Mesenchymal stem cell (in vitro differentiated cells and primary cell): ENCODE data around the gene CLIC4.
"Not testable (repeated sequence)": the region's sequence is repeated elsewhere in the genome, so short reads cannot be mapped to it uniquely, and the experiment has no call there.

Source experiments
- DNase-seq: peaks from one replicate; pipeline ENCODE4 v3.0.0-alpha.2; 2013
- H2AFZ ChIP-seq: one replicate; pipeline ENCODE4 v1.6.1; 2013; ENCODE audit warnings: low read depth, mild to moderate bottlenecking, control low read depth, inconsistent platforms, low read length, moderate library complexity
- H2AK5ac ChIP-seq: 2 replicates; pipeline ENCODE4 v1.6.1; 2013; ENCODE audit warnings: low read length, moderate library complexity, mild to moderate bottlenecking, inconsistent platforms; ENCODE audit not compliant: severe bottlenecking
- H2BK120ac ChIP-seq: one replicate; pipeline ENCODE4 v1.6.1; 2013; ENCODE audit warnings: low read depth, mild to moderate bottlenecking, inconsistent platforms, low read length, moderate library complexity
- H2BK12ac ChIP-seq, 2 experiments: one replicate each; pipeline ENCODE4 v1.6.1; 2013; ENCODE audit warnings: inconsistent platforms in 2 of 2, low read length in 2 of 2, mild to moderate bottlenecking in 2 of 2, moderate library complexity in 2 of 2, control low read depth in 1 of 2
- H2BK15ac ChIP-seq: one replicate; pipeline ENCODE4 v1.6.1; 2013; ENCODE audit warnings: mild to moderate bottlenecking, low read depth, inconsistent platforms; ENCODE audit not compliant: poor library complexity, severe bottlenecking
- H2BK5ac ChIP-seq: 2 replicates; pipeline ENCODE4 v1.6.1; 2013; ENCODE audit warnings: low read depth, mild to moderate bottlenecking, low read length, control low read depth, inconsistent platforms; ENCODE audit not compliant: poor library complexity, severe bottlenecking
- H3K14ac ChIP-seq, 2 experiments: one replicate each; pipeline ENCODE4 v1.6.1; 2013; ENCODE audit warnings: inconsistent platforms in 2 of 2, low read length in 2 of 2, control low read depth in 1 of 2, mild to moderate bottlenecking in 1 of 2, moderate library complexity in 1 of 2
- H3K18ac ChIP-seq, 2 experiments: one replicate each; pipeline ENCODE4 v1.6.1; 2013; ENCODE audit warnings: inconsistent platforms in 2 of 2, low read length in 2 of 2, control low read depth in 1 of 2, low read depth in 1 of 2, mild to moderate bottlenecking in 1 of 2
- H3K23ac ChIP-seq, 2 experiments: one replicate each; pipeline ENCODE4 v1.6.1; 2013; ENCODE audit warnings: inconsistent platforms in 2 of 2, low read length in 2 of 2, mild to moderate bottlenecking in 2 of 2, moderate library complexity in 2 of 2, control low read depth in 1 of 2
- H3K27ac ChIP-seq: 2 replicates; pipeline ENCODE4 v1.5.1; 2013; ENCODE audit warnings: mild to moderate bottlenecking, moderate library complexity, low read length, control low read depth, inconsistent platforms; ENCODE audit not compliant: poor library complexity, severe bottlenecking
- H3K27me3 ChIP-seq, 2 experiments: 2 replicates each; pipeline versions ENCODE4 v1.6.1 to v1.7.0; 2013; ENCODE audit warnings: low read length in 2 of 2, mild to moderate bottlenecking in 2 of 2, moderate library complexity in 2 of 2, control low read depth in 1 of 2, inconsistent platforms in 1 of 2; ENCODE audit not compliant: control insufficient read depth in 1 of 2, insufficient read depth in 1 of 2
- H3K36me3 ChIP-seq, 2 experiments: 2 replicates each; pipeline versions ENCODE4 v1.6.1 to v1.7.0; 2013; ENCODE audit warnings: low read length in 2 of 2, control low read depth in 1 of 2, inconsistent platforms in 1 of 2, low read depth in 1 of 2, mild to moderate bottlenecking in 1 of 2; ENCODE audit not compliant: insufficient read depth in 2 of 2, control insufficient read depth in 1 of 2
- H3K4ac ChIP-seq, 2 experiments: one replicate each; pipeline ENCODE4 v1.6.1; 2013; ENCODE audit warnings: inconsistent platforms in 2 of 2, low read length in 2 of 2, mild to moderate bottlenecking in 2 of 2, moderate library complexity in 2 of 2, control low read depth in 1 of 2, low read depth in 1 of 2
- H3K4me1 ChIP-seq: 2 replicates; pipeline ENCODE4 v1.6.1; 2013; ENCODE audit warnings: low read depth, low read length, control low read depth; ENCODE audit not compliant: control insufficient read depth, insufficient read depth
- H3K4me2 ChIP-seq: 2 replicates; pipeline ENCODE4 v1.6.1; 2013; ENCODE audit warnings: low read length, mild to moderate bottlenecking, inconsistent platforms; ENCODE audit not compliant: poor library complexity, severe bottlenecking
- H3K4me3 ChIP-seq, 2 experiments: 2 replicates each; pipeline versions ENCODE4 v1.5.1 to v1.7.0; 2013; ENCODE audit warnings: low read length in 2 of 2, mild to moderate bottlenecking in 2 of 2, control low read depth in 1 of 2, low read depth in 1 of 2; ENCODE audit not compliant: insufficient read depth in 1 of 2
- H3K79me1 ChIP-seq: replicated peaks from 2 replicates; pipeline ENCODE4 v1.6.1; 2013; ENCODE audit warnings: mild to moderate bottlenecking, control low read depth, low read length, inconsistent platforms; ENCODE audit not compliant: poor library complexity, severe bottlenecking
- H3K9ac ChIP-seq: 2 replicates; pipeline ENCODE4 v1.7.0; 2013; ENCODE audit warnings: mild to moderate bottlenecking, low read length, moderate library complexity
- H3K9me3 ChIP-seq: 2 replicates; pipeline ENCODE4 v1.7.0; 2013; ENCODE audit warnings: mild to moderate bottlenecking, low read length; ENCODE audit not compliant: control insufficient read depth
- H4K8ac ChIP-seq: one replicate; pipeline ENCODE4 v1.6.1; 2013; ENCODE audit warnings: inconsistent platforms, mild to moderate bottlenecking, low read length, moderate library complexity
- H4K91ac ChIP-seq: one replicate; pipeline ENCODE4 v1.6.1; 2013; ENCODE audit warnings: mild to moderate bottlenecking, low read length, inconsistent platforms
- WGBS: methylation state at CpG from one replicate; pipeline ENCODE4 v1.1.7; 2013; ENCODE audit warnings: mixed read lengths; 5-methylcytosine and 5-hydroxymethylcytosine counted together

Gene CLIC4

DNA sequence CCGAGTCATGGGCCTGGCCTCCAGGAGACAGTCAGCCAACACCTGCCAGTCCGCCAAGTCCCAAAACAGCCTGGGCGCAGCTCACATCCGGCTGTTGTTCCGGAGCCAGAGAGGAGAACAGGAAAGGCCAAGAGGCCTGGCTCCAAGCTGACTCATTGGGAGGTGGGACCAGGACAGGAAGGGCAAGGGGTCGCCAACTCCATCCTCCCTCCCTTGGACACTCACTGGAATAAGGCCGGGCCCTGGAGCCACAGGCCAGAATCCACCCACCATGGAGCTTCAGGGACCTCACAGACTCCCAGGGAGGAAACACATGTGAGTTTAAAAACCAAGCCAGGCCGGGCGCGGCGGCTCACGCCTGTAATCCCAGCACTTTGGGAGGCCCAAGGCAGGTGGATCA is 25.1 kb upstream of the CLIC4 start:
- Histone ChIP-seq H3K9me3 (no peaks in the 10 kb centered on the region), H2BK15ac (peak overlapping the region; percentile 92), H3K27ac (no peak overlapping the region), H4K91ac (peak overlapping the region; percentile 90), H3K4me1 (peaks cover 15% of the 10 kb centered on the region), H3K18ac (peak overlapping the region; percentile 87 to 90), H3K4me3 (no peak overlapping the region), H3K9ac (peak overlapping the region; percentile 27), H3K27me3 (no peaks in the 10 kb centered on the region), H2BK12ac (peak overlapping the region; percentile 9 to 26), H3K23ac (no peak overlapping the region), H2BK120ac (no peak overlapping the region), H3K79me1 (no peaks in the 10 kb centered on the region), H3K4me2 (no peak overlapping the region), H3K36me3 (no peaks in the 10 kb centered on the region), H2AK5ac (peak overlapping the region; percentile 21), H4K8ac (peak overlapping the region; percentile 90), H3K4ac (peak overlapping the region in 1 of 2 experiments; percentile 79), H2AFZ (no peak overlapping the region), H3K14ac (no peak overlapping the region), H2BK5ac (no peak overlapping the region)
- WGBS, result 27% methylated on average over 12 of the region's 12 CpGs
- peak; percentile 71 for DNase-seq

DNA sequence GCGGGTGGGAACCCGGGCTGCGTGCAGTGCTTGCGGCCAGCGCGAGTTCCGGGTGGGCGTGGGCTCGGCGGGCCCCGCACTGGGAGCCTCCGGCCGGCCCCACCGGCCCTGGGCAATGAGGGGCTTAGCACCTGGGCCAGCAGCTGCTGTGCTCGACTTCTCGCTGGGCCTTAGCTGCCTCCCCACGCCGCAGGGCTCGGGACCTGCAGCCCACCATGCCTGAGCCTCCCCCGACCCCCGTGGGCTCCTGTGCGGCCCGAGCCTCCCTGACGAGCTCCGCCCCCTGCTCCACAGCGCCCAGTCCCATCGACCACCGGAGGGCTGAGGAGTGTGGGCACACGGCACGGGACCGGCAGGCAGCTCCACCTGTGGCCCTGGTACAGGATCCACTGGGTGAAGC is 23.7 kb upstream of the CLIC4 start:
- H3K9ac ChIP-seq, result no peak overlapping the region
- H3K27me3 ChIP-seq, result no peaks in the 10 kb centered on the region
- H3K18ac ChIP-seq, result peak overlapping the region; percentile 12 to 61
- no peak overlapping the region for H2BK15ac ChIP-seq
- peak overlapping the region; percentile 18 to 58 for H3K4ac ChIP-seq
- no peak overlapping the region for H4K8ac ChIP-seq
- H3K36me3 ChIP-seq, result no peaks in the 10 kb centered on the region
- no peak overlapping the region for H3K4me2 ChIP-seq
- no peak for DNase-seq
- no peaks in the 10 kb centered on the region for H3K79me1 ChIP-seq
- H4K91ac ChIP-seq, result peak overlapping the region; percentile 71
- H3K14ac ChIP-seq, result no peak overlapping the region
- H2BK120ac ChIP-seq, result no peak overlapping the region
- no peak overlapping the region for H2AK5ac ChIP-seq
- H2AFZ ChIP-seq, result no peak overlapping the region
- no peak overlapping the region for H3K27ac ChIP-seq
- H3K4me3 ChIP-seq, result no peak overlapping the region
- H3K9me3 ChIP-seq, result no peaks in the 10 kb centered on the region
- H2BK5ac ChIP-seq, result no peak overlapping the region
- no peak overlapping the region for H3K23ac ChIP-seq
- 97% methylated on average over 19 of the region's 31 CpGs for WGBS
- H3K4me1 ChIP-seq, result peaks cover 21% of the 10 kb centered on the region
- peak overlapping the region; percentile 43 to 70 for H2BK12ac ChIP-seq

DNA sequence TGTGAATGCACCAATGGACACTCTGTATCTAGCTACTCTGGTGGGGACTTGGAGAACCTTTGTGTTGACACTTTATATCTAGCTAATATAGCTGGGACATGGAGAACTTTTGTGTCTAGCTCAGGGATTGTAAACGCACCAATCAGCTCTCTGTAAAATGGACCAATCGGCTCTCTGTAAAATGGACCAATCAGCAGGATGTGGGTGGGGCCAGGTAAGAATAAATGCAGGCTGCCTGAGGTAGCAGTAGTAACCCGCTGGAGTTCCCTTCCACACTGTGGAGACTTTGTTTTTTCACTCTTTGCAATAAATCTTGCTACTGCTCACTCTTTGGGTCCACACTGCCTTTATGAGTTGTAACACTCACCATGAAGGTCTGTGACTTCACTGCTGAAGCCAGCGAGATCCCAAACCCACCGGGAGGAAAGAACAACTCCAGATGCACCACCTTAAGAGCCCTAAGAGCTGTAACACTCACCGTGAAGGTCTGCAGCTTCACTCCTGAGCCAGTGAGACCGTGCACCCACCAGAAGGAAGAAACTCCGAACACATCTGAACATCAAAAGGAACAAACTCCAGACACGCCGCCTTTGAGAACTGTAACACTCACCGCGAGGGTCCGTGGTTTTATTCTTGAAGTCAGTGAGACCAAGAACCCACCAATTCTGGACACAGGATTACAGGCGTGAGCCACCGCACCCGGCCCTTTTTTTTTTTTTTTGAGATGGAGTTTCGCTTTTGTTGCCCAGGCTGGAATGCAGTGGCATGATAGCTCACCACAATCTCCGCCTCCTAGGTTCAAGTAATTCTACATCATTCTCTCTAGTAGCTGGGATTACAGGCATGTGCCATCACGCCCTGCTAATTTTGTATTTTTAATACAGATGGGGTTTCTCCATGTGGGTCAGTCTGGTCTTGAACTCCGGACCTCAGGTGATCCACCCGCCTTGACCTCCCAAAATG is 22.9 kb upstream of the CLIC4 start:
- not testable (repeated sequence) for H3K14ac ChIP-seq, H3K23ac ChIP-seq, H3K4ac ChIP-seq, H4K8ac ChIP-seq, H2AFZ ChIP-seq, H3K9ac ChIP-seq, H3K27me3 ChIP-seq, H4K91ac ChIP-seq, H3K9me3 ChIP-seq, H2BK5ac ChIP-seq, H3K27ac ChIP-seq, H3K4me3 ChIP-seq, H2BK120ac ChIP-seq, H3K79me1 ChIP-seq, H2AK5ac ChIP-seq, H3K36me3 ChIP-seq, H3K4me2 ChIP-seq, H2BK15ac ChIP-seq
- Histone ChIP-seq H2BK12ac (peak overlapping the region in 1 of 2 experiments; percentile 92), H3K18ac (peak overlapping the region in 1 of 2 experiments; percentile 51), H3K4me1 (peaks cover 27% of the 10 kb centered on the region)
- WGBS, result 89% methylated on average over 16 of the region's 21 CpGs
- peak; percentile 56 for DNase-seq
